Activated CD4-positive, alpha-beta T cell treated with anti-CD3 and anti-CD28 coated beads, Interleukin-2, amount 10 ng/mL, durations not matched to agents 7 days and 5 days (primary cell): Measurements from ENCODE around the gene CNGA2. TPM values are rescaled to one million over a fixed set of nuclear protein-coding genes. Genes with fewer than 3 reads are reported as not detected.

Experiments
- CTCF ChIA-PET: fragments of 350-600 bp; sonication (Branson Sonifier 250); formaldehyde crosslinking; loops from one replicate; lab custom pipeline; 2021; ENCODE audit warnings: antibody characterized with exemption; lab: Charles Lee
- POLR2A ChIA-PET: fragments of 350-600 bp; sonication (Branson Sonifier 250); formaldehyde crosslinking; loops from one replicate; lab custom pipeline; 2021; ENCODE audit warnings: antibody characterized with exemption; lab: Charles Lee
- DNase-seq: peaks from one replicate; pipeline ENCODE4 v3.0.0-alpha.2; 2020
- H3K27ac Mint-ChIP-seq: one replicate; pipeline ENCODE4 v1.8.0; 2021; ENCODE audit warnings: mild to moderate bottlenecking, moderate library complexity, mixed read lengths
- H3K27me3 Mint-ChIP-seq: one replicate; pipeline ENCODE4 v1.8.0; 2021; ENCODE audit warnings: mixed read lengths
- H3K36me3 Mint-ChIP-seq: one replicate; pipeline ENCODE4 v1.8.0; 2021; ENCODE audit warnings: low read depth, mixed read lengths
- H3K4me1 Mint-ChIP-seq: one replicate; pipeline ENCODE4 v1.8.0; 2021; ENCODE audit warnings: mixed read lengths
- H3K4me3 Mint-ChIP-seq: one replicate; pipeline ENCODE4 v1.8.0; 2021; ENCODE audit warnings: mild to moderate bottlenecking, moderate library complexity, mixed read lengths
- H3K9me3 Mint-ChIP-seq: one replicate; pipeline ENCODE4 v1.8.0; 2021; ENCODE audit warnings: mixed read lengths
- total RNA-seq, 2 experiments: library from RNA; stranded (reverse); gene quantifications; one replicate each; pipeline ENCODE4 v1.2.3, GENCODE V29; 2021

The CNGA2 gene
- total RNA-seq, 2 experiments from 2014 or later, result not detected

- Mint-ChIP-seq H3K36me3 (no peaks in the 10 kb centered on the region), H3K4me3 (no peak overlapping the region)
- DNase-seq, result no peak
These were observed 12.2 kb upstream of the CNGA2 start for GRCh38 chrX:151722241-151722846.

GRCh38 chrX:151723156-151723760 is 11.3 kb upstream of the CNGA2 start:
- ChIA-PET CTCF (no interaction called here), POLR2A (no interaction called here)
- no peaks in the 10 kb centered on the region for H3K36me3 Mint-ChIP-seq
- H3K4me3 Mint-ChIP-seq, result no peak overlapping the region
- H3K27me3 Mint-ChIP-seq, result no peaks in the 10 kb centered on the region
- DNase-seq, result no peak
- H3K27ac Mint-ChIP-seq, result no peak overlapping the region
- no peaks in the 10 kb centered on the region for H3K4me1 Mint-ChIP-seq
- H3K9me3 Mint-ChIP-seq, result no peaks in the 10 kb centered on the region

More at GRCh38 chrX:151722241-151722846, 12.2 kb upstream of the CNGA2 start:
- H3K27me3 Mint-ChIP-seq, result no peaks in the 10 kb centered on the region
- H3K4me1 Mint-ChIP-seq, result no peaks in the 10 kb centered on the region
- CTCF ChIA-PET, result no interaction called here
- H3K9me3 Mint-ChIP-seq, result no peaks in the 10 kb centered on the region
- no peak overlapping the region for H3K27ac Mint-ChIP-seq
- POLR2A ChIA-PET, result no interaction called here

- no peaks in the 10 kb centered on the region for H3K4me1 Mint-ChIP-seq
- no peaks in the 10 kb centered on the region for H3K9me3 Mint-ChIP-seq
- ChIA-PET CTCF (no interaction called here), POLR2A (no interaction called here)
- H3K27ac Mint-ChIP-seq, result no peak overlapping the region
- no peak for DNase-seq
- H3K4me3 Mint-ChIP-seq, result no peak overlapping the region
- no peaks in the 10 kb centered on the region for H3K27me3 Mint-ChIP-seq
- H3K36me3 Mint-ChIP-seq, result no peaks in the 10 kb centered on the region
These were observed 9.8 kb upstream of the CNGA2 start for GRCh38 chrX:151724563-151725337.

- Mint-ChIP-seq H3K4me3 (no peak overlapping the region), H3K27ac (no peak overlapping the region), H3K36me3 (no peaks in the 10 kb centered on the region), H3K9me3 (no peaks in the 10 kb centered on the region), H3K27me3 (no peaks in the 10 kb centered on the region), H3K4me1 (no peaks in the 10 kb centered on the region)
- ChIA-PET POLR2A (no interaction called here), CTCF (no interaction called here)
- no peak for DNase-seq
These were observed 9.3 kb upstream of the CNGA2 start for GRCh38 chrX:151725338-151725614.

- Mint-ChIP-seq H3K9me3 (no peaks in the 10 kb centered on the region), H3K36me3 (no peaks in the 10 kb centered on the region), H3K27me3 (no peaks in the 10 kb centered on the region), H3K4me1 (no peaks in the 10 kb centered on the region), H3K4me3 (no peak overlapping the region), H3K27ac (no peak overlapping the region)
- ChIA-PET CTCF (interaction anchor here (0.7 kb wide), 1 partner anchor 26 kb away, joined by 3 read pairs; no protein-coding TSS in a partner anchor), POLR2A (no interaction called here)
- no peak for DNase-seq
These were observed 7.8 kb upstream of the CNGA2 start for GRCh38 chrX:151726751-151727150.

GRCh38 chrX:151727346-151727745 is 7.2 kb upstream of the CNGA2 start:
- H3K4me1 Mint-ChIP-seq, result no peaks in the 10 kb centered on the region
- POLR2A ChIA-PET, result no interaction called here
- no peak for DNase-seq
- H3K9me3 Mint-ChIP-seq, result no peaks in the 10 kb centered on the region
- no peaks in the 10 kb centered on the region for H3K27me3 Mint-ChIP-seq
- H3K4me3 Mint-ChIP-seq, result no peak overlapping the region
- H3K36me3 Mint-ChIP-seq, result no peaks in the 10 kb centered on the region
- CTCF ChIA-PET, result interaction anchor here (0.7 kb wide), 1 partner anchor 25 kb away, joined by 3 read pairs; no protein-coding TSS in a partner anchor
- no peak overlapping the region for H3K27ac Mint-ChIP-seq

- Mint-ChIP-seq H3K4me1 (no peaks in the 10 kb centered on the region), H3K36me3 (no peaks in the 10 kb centered on the region), H3K9me3 (no peaks in the 10 kb centered on the region), H3K27ac (no peak overlapping the region), H3K4me3 (no peak overlapping the region), H3K27me3 (no peaks in the 10 kb centered on the region)
- no peak for DNase-seq
- ChIA-PET CTCF (interaction anchor here (0.6 kb wide), 2 partner anchors 11 to 203 kb away, joined by 3 to 6 read pairs; no protein-coding TSS in a partner anchor), POLR2A (no interaction called here)
These were observed 5.4 kb upstream of the CNGA2 start for GRCh38 chrX:151729056-151729725.

GRCh38 chrX:151735219-151735618 is 673 bp downstream of the CNGA2 start:
- Mint-ChIP-seq H3K4me1 (no peaks in the 10 kb centered on the region), H3K27me3 (no peaks in the 10 kb centered on the region), H3K9me3 (no peaks in the 10 kb centered on the region), H3K27ac (no peak overlapping the region), H3K36me3 (no peaks in the 10 kb centered on the region), H3K4me3 (no peak overlapping the region)
- no peak for DNase-seq
- POLR2A ChIA-PET, result no interaction called here
- CTCF ChIA-PET, result no interaction called here

GRCh38 chrX:151736685-151737084 is 2.1 kb downstream of the CNGA2 start:
- DNase-seq, result no peak
- ChIA-PET CTCF (no interaction called here), POLR2A (no interaction called here)
- H3K27ac Mint-ChIP-seq, result no peak overlapping the region
- H3K4me1 Mint-ChIP-seq, result no peaks in the 10 kb centered on the region
- no peaks in the 10 kb centered on the region for H3K9me3 Mint-ChIP-seq
- H3K4me3 Mint-ChIP-seq, result no peak overlapping the region
- no peaks in the 10 kb centered on the region for H3K36me3 Mint-ChIP-seq
- no peaks in the 10 kb centered on the region for H3K27me3 Mint-ChIP-seq

- H3K27me3 Mint-ChIP-seq, result no peaks in the 10 kb centered on the region
- H3K4me1 Mint-ChIP-seq, result no peaks in the 10 kb centered on the region
- ChIA-PET POLR2A (no interaction called here), CTCF (no interaction called here)
- H3K4me3 Mint-ChIP-seq, result no peak overlapping the region
- no peaks in the 10 kb centered on the region for H3K9me3 Mint-ChIP-seq
- no peak for DNase-seq
- H3K36me3 Mint-ChIP-seq, result no peaks in the 10 kb centered on the region
- no peak overlapping the region for H3K27ac Mint-ChIP-seq
These were observed 2.9 kb downstream of the CNGA2 start for GRCh38 chrX:151737494-151737893.

GRCh38 chrX:151738751-151739150 is 4.2 kb downstream of the CNGA2 start:
- Mint-ChIP-seq H3K27ac (no peak overlapping the region), H3K27me3 (no peaks in the 10 kb centered on the region), H3K4me3 (no peak overlapping the region), H3K36me3 (no peaks in the 10 kb centered on the region), H3K9me3 (no peaks in the 10 kb centered on the region), H3K4me1 (no peaks in the 10 kb centered on the region)
- no peak for DNase-seq
- POLR2A ChIA-PET, result no interaction called here
- CTCF ChIA-PET, result no interaction called here

- no peaks in the 10 kb centered on the region for H3K4me1 Mint-ChIP-seq
- CTCF ChIA-PET, result no interaction called here
- H3K36me3 Mint-ChIP-seq, result no peaks in the 10 kb centered on the region
- POLR2A ChIA-PET, result no interaction called here
- DNase-seq, result no peak
- no peak overlapping the region for H3K4me3 Mint-ChIP-seq
- H3K27me3 Mint-ChIP-seq, result no peaks in the 10 kb centered on the region
- no peaks in the 10 kb centered on the region for H3K9me3 Mint-ChIP-seq
- no peak overlapping the region for H3K27ac Mint-ChIP-seq
These were observed 7.1 kb downstream of the CNGA2 start for GRCh38 chrX:151741606-151742005.

GRCh38 chrX:151742311-151742710 is 7.8 kb downstream of the CNGA2 start:
- Mint-ChIP-seq H3K4me1 (no peaks in the 10 kb centered on the region), H3K9me3 (no peaks in the 10 kb centered on the region), H3K36me3 (no peaks in the 10 kb centered on the region), H3K27me3 (no peaks in the 10 kb centered on the region), H3K4me3 (no peak overlapping the region), H3K27ac (no peak overlapping the region)
- CTCF ChIA-PET, result no interaction called here
- POLR2A ChIA-PET, result no interaction called here
- no peak for DNase-seq
